HEK293 (cell line): Measurements from ENCODE around the gene GALNS.

ENCODE experiments used
- REPIN1 ChIP-seq: fragments of 450-650 bp; formaldehyde crosslinking; IDR thresholded peaks from 2 replicates; pipeline ENCODE4 v1.5.1; 2017; ENCODE audit warnings: missing biosample characterization, missing genetic modification characterization, low read depth
- ZBTB1 ChIP-seq: fragments of 450-650 bp; formaldehyde crosslinking; IDR thresholded peaks from 2 replicates; pipeline ENCODE4 v1.5.1; 2016; ENCODE audit warnings: missing biosample characterization, missing genetic modification characterization
- ZEB2 ChIP-seq: fragments of 450-650 bp; formaldehyde crosslinking; IDR thresholded peaks from 2 replicates; pipeline ENCODE4 v1.5.1; 2016; ENCODE audit warnings: missing biosample characterization, missing genetic modification characterization
- ZNF184 ChIP-seq: fragments of 450-650 bp; IDR thresholded peaks from 2 replicates; pipeline ENCODE4 v1.5.1; 2018; ENCODE audit warnings: missing biosample characterization, mild to moderate bottlenecking, missing genetic modification characterization
- ZNF24 ChIP-seq: fragments of 450-650 bp; formaldehyde crosslinking; IDR thresholded peaks from 2 replicates; pipeline ENCODE4 v1.5.1; 2016; ENCODE audit warnings: missing biosample characterization, missing genetic modification characterization
- ZNF274 ChIP-seq, 2 experiments: fragments of 200-500 bp in 1 of 2; fragments of 450-650 bp in 1 of 2; sonication (Bioruptor generic) in 1 of 2; formaldehyde crosslinking in 1 of 2; IDR thresholded peaks; 2 replicates each; pipeline versions ENCODE4 v1.5.1 to v1.6.1; 2014 to 2016; ENCODE audit warnings: borderline replicate concordance in 1 of 2, inconsistent platforms in 1 of 2, low read length in 1 of 2, missing biosample characterization in 1 of 2, missing genetic modification characterization in 1 of 2
- ZNF391 ChIP-seq: fragments of 450-650 bp; formaldehyde crosslinking; IDR thresholded peaks from 2 replicates; pipeline ENCODE4 v1.5.1; 2016; ENCODE audit warnings: low read depth, missing biosample characterization, missing genetic modification characterization, borderline replicate concordance
- ZNF394 ChIP-seq: fragments of 450-650 bp; formaldehyde crosslinking; IDR thresholded peaks from 2 replicates; pipeline ENCODE4 v1.5.1; 2016; ENCODE audit warnings: missing biosample characterization, missing genetic modification characterization, mild to moderate bottlenecking, moderate library complexity, borderline replicate concordance
- TF ChIP-seq, protein P1 (sequence below): fragments of 450-650 bp; formaldehyde crosslinking; IDR thresholded peaks from 2 replicates; pipeline ENCODE4 v1.5.1; 2016; ENCODE audit warnings: missing biosample characterization, missing genetic modification characterization
- TF ChIP-seq, protein P2 (sequence below): fragments of 450-650 bp; formaldehyde crosslinking; IDR thresholded peaks from 2 replicates; pipeline ENCODE4 v1.5.1; 2017; ENCODE audit warnings: missing biosample characterization, missing genetic modification characterization
- TF ChIP-seq, protein P3 (sequence below): fragments of 450-650 bp; formaldehyde crosslinking; IDR thresholded peaks from 2 replicates; pipeline ENCODE4 v1.5.1; 2016; ENCODE audit warnings: missing biosample characterization, missing genetic modification characterization
- TF ChIP-seq, protein P4 (sequence below): fragments of 450-650 bp; formaldehyde crosslinking; IDR thresholded peaks from 2 replicates; pipeline ENCODE4 v1.5.1; 2016; ENCODE audit warnings: missing biosample characterization, missing genetic modification characterization
- TF ChIP-seq, protein P5 (sequence below): fragments of 450-650 bp; formaldehyde crosslinking; IDR thresholded peaks from 2 replicates; pipeline ENCODE4 v1.5.1; 2016; ENCODE audit warnings: missing biosample characterization, missing genetic modification characterization

DNA sequence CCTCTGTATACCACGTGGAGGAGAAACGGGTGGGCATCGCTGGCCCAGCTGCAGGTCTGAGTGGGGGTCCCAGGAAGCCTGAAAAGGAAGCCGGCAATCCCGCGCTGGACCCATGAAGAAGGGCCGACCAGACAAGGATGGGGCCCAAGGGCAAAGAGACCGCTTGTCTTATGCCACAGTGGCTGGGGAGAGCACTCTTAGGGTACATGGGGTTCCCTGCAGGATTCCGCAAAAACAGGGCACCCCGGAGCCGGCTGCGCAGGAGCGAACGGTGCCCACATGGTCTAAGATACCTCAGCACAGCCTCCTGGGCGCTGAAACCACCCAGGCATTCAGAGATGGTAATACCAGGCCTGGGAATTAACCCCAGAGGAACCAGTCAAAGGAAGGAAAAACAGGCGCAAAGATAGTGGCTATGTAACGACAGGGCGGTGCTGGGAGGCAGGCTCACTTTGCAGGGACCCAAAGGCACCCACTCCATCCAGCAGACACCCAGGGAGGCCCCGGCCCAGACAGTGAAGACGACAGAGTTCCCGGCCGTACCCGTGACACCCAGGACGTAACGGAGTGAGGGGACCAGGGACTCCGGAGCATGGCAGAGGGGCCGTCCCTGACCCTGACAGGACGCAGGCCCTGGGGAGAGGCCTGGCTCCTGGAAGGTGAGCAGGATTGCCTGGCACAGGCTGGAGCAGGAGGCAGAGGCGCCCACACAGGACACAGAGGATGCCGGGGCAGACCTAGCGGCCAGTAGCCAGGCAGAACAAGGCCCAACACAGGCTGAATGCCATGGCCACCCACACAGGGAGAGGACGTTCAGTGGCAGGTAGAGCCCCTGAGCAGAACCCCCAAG lies 82.0 kb downstream of the GALNS start:
- TF ChIP-seq, protein P1, sequence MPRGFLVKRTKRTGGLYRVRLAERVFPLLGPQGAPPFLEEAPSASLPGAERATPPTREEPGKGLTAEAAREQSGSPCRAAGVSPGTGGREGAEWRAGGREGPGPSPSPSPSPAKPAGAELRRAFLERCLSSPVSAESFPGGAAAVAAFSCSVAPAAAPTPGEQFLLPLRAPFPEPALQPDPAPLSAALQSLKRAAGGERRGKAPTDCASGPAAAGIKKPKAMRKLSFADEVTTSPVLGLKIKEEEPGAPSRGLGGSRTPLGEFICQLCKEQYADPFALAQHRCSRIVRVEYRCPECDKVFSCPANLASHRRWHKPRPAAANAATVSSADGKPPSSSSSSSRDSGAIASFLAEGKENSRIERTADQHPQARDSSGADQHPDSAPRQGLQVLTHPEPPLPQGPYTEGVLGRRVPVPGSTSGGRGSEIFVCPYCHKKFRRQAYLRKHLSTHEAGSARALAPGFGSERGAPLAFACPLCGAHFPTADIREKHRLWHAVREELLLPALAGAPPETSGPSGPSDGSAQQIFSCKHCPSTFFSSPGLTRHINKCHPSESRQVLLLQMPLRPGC (tag by site-specific recombination): no peak
- TF ChIP-seq REPIN1 (no peak), ZNF184 (tag by site-specific recombination) (no peak), ZNF394 (tag by site-specific recombination) (no peak), ZNF274 (IDR thresholded peaks at IDR 0.05; ENCODE audit: low read length) (no peak), ZNF274 (tag by site-specific recombination; IDR thresholded peaks at IDR 0.05; ENCODE audit: borderline replicate concordance) (no peak), ZNF24 (tag by site-specific recombination) (no peak), ZEB2 (tag by site-specific recombination) (no peak), ZNF391 (tag by site-specific recombination) (no peak), ZBTB1 (tag by site-specific recombination) (no peak)
- TF ChIP-seq, protein P2, sequence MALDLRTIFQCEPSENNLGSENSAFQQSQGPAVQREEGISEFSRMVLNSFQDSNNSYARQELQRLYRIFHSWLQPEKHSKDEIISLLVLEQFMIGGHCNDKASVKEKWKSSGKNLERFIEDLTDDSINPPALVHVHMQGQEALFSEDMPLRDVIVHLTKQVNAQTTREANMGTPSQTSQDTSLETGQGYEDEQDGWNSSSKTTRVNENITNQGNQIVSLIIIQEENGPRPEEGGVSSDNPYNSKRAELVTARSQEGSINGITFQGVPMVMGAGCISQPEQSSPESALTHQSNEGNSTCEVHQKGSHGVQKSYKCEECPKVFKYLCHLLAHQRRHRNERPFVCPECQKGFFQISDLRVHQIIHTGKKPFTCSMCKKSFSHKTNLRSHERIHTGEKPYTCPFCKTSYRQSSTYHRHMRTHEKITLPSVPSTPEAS (tag by site-specific recombination): no peak
- TF ChIP-seq, protein P3, sequence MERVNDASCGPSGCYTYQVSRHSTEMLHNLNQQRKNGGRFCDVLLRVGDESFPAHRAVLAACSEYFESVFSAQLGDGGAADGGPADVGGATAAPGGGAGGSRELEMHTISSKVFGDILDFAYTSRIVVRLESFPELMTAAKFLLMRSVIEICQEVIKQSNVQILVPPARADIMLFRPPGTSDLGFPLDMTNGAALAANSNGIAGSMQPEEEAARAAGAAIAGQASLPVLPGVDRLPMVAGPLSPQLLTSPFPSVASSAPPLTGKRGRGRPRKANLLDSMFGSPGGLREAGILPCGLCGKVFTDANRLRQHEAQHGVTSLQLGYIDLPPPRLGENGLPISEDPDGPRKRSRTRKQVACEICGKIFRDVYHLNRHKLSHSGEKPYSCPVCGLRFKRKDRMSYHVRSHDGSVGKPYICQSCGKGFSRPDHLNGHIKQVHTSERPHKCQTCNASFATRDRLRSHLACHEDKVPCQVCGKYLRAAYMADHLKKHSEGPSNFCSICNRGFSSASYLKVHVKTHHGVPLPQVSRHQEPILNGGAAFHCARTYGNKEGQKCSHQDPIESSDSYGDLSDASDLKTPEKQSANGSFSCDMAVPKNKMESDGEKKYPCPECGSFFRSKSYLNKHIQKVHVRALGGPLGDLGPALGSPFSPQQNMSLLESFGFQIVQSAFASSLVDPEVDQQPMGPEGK (tag by site-specific recombination): no peak
- TF ChIP-seq, protein P4, sequence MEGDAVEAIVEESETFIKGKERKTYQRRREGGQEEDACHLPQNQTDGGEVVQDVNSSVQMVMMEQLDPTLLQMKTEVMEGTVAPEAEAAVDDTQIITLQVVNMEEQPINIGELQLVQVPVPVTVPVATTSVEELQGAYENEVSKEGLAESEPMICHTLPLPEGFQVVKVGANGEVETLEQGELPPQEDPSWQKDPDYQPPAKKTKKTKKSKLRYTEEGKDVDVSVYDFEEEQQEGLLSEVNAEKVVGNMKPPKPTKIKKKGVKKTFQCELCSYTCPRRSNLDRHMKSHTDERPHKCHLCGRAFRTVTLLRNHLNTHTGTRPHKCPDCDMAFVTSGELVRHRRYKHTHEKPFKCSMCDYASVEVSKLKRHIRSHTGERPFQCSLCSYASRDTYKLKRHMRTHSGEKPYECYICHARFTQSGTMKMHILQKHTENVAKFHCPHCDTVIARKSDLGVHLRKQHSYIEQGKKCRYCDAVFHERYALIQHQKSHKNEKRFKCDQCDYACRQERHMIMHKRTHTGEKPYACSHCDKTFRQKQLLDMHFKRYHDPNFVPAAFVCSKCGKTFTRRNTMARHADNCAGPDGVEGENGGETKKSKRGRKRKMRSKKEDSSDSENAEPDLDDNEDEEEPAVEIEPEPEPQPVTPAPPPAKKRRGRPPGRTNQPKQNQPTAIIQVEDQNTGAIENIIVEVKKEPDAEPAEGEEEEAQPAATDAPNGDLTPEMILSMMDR (tag by site-specific recombination): no peak
- TF ChIP-seq, protein P5, sequence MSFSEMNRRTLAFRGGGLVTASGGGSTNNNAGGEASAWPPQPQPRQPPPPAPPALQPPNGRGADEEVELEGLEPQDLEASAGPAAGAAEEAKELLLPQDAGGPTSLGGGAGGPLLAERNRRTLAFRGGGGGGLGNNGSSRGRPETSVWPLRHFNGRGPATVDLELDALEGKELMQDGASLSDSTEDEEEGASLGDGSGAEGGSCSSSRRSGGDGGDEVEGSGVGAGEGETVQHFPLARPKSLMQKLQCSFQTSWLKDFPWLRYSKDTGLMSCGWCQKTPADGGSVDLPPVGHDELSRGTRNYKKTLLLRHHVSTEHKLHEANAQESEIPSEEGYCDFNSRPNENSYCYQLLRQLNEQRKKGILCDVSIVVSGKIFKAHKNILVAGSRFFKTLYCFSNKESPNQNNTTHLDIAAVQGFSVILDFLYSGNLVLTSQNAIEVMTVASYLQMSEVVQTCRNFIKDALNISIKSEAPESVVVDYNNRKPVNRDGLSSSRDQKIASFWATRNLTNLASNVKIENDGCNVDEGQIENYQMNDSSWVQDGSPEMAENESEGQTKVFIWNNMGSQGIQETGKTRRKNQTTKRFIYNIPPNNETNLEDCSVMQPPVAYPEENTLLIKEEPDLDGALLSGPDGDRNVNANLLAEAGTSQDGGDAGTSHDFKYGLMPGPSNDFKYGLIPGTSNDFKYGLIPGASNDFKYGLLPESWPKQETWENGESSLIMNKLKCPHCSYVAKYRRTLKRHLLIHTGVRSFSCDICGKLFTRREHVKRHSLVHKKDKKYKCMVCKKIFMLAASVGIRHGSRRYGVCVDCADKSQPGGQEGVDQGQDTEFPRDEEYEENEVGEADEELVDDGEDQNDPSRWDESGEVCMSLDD (tag by site-specific recombination): no peak
